Neutrophil (primary cell): ENCODE results near the gene EFS.
A peak's percentile ranks its signal among the peaks of the same experiment; 100 is the strongest.

Source experiments
- H3K27ac ChIP-seq: fragments of 200-600 bp; sonication (generic); 2 replicates; pipeline ENCODE4 v1.5.1; 2016; ENCODE audit warnings: mild to moderate bottlenecking, moderate library complexity
- H3K27me3 ChIP-seq: fragments of 200-600 bp; sonication (generic); 2 replicates; pipeline ENCODE4 v1.6.0; 2016; ENCODE audit warnings: mild to moderate bottlenecking
- H3K36me3 ChIP-seq: fragments of 200-600 bp; sonication (generic); 2 replicates; pipeline ENCODE4 v1.5.1; 2017
- H3K4me1 ChIP-seq, 2 experiments: fragments of 200-600 bp in 1 of 2; sonication (generic) in 1 of 2; 1 replicate in 1 of 2; 2 replicates in 1 of 2; pipeline versions ENCODE4 v1.5.1 to v1.6.1; 2013 to 2016; ENCODE audit warnings: low read depth in 1 of 2, low read length in 1 of 2, mild to moderate bottlenecking in 1 of 2, moderate library complexity in 1 of 2; ENCODE audit not compliant: control insufficient read depth in 1 of 2, insufficient read depth in 1 of 2
- H3K4me3 ChIP-seq, 2 experiments: fragments of 200-600 bp in 1 of 2; sonication (generic) in 1 of 2; 1 replicate in 1 of 2; 2 replicates in 1 of 2; pipeline ENCODE4 v1.5.1; 2013 to 2016; ENCODE audit warnings: low read depth in 1 of 2, low read length in 1 of 2, mild to moderate bottlenecking in 1 of 2, moderate library complexity in 1 of 2
- H3K9me3 ChIP-seq: fragments of 200-600 bp; sonication (generic); 2 replicates; pipeline ENCODE4 v1.5.1; 2016
- CTCF ChIP-seq: fragments of 200-600 bp; sonication (generic); IDR thresholded peaks from 2 replicates; pipeline ENCODE4 v1.5.1; 2016; ENCODE audit warnings: antibody characterized with exemption

Gene EFS

GRCh38 chr14:23307687-23308644 lies 57.0 kb downstream of the EFS start:
- no peaks in the 10 kb centered on the region for H3K9me3 ChIP-seq
- peak overlapping the region; percentile 61 for H3K27ac ChIP-seq
- no peak overlapping the region for H3K4me3 ChIP-seq
- no peaks in the 10 kb centered on the region for H3K27me3 ChIP-seq
- peaks cover 8% of the 10 kb centered on the region for H3K36me3 ChIP-seq
- TF ChIP-seq CTCF: no peak
- H3K4me1 ChIP-seq: peaks cover 22 to 25% of the 10 kb centered on the region in 2 experiments

GRCh38 chr14:23307146-23307530 lies 57.8 kb downstream of the EFS start:
- Histone ChIP-seq H3K36me3 (peaks cover 8% of the 10 kb centered on the region), H3K4me1 (peaks cover 28% of the 10 kb centered on the region in 2 experiments), H3K9me3 (no peaks in the 10 kb centered on the region), H3K4me3 (peak overlapping the region; percentile 46 to 50), H3K27me3 (no peaks in the 10 kb centered on the region), H3K27ac (peak overlapping the region; percentile 61)
- no peak for TF ChIP-seq CTCF

GRCh38 chr14:23306412-23307145 lies 58.4 kb downstream of the EFS start, which contains the start of gene BCL2L2:
Gene BCL2L2, plus strand, starts transcription at chr14:23306833. Its CDS starts 935 bp downstream, at chr14:23307768.
- peaks cover 8% of the 10 kb centered on the region for H3K36me3 ChIP-seq
- peaks cover 28 to 32% of the 10 kb centered on the region in 2 experiments for H3K4me1 ChIP-seq
- no peak for TF ChIP-seq CTCF
- H3K27me3 ChIP-seq: no peaks in the 10 kb centered on the region
- H3K9me3 ChIP-seq: no peaks in the 10 kb centered on the region
- peak within 1 kb of the TSS; percentile 46 to 50 for H3K4me3 ChIP-seq
- H3K27ac ChIP-seq: peak within 1 kb of the TSS; percentile 61
